Esophagus squamous epithelium (tissue), 5 donors: ENCODE measurements around the gene GP9. TPM values are rescaled to one million over a fixed set of nuclear protein-coding genes. Genes with fewer than 3 reads are reported as not detected.

Experiments used
- DNase-seq: peaks from one replicate; lab custom pipeline; 2025; lab: John Stamatoyannopoulos, UW
- H3K27ac ChIP-seq, 4 donors: fragments of 200-600 bp; sonication (generic); one replicate each; pipeline ENCODE4 v1.5.1; 2016 to 2019; ENCODE audit warnings: mild to moderate bottlenecking in 1 of 4
- H3K27me3 ChIP-seq, 4 donors: fragments of 200-600 bp; sonication (generic); 1 replicate in 3 of 4; 2 replicates in 1 of 4; pipeline versions ENCODE4 v1.5.1 to v1.6.0; 2017 to 2021; ENCODE audit warnings: antibody characterized with exemption in 1 of 4
- H3K36me3 ChIP-seq, 3 donors: fragments of 200-600 bp; sonication (generic); one replicate each; pipeline ENCODE4 v1.5.1; 2016 to 2019
- H3K4me1 ChIP-seq, 3 donors: fragments of 200-600 bp; sonication (generic); one replicate each; pipeline ENCODE4 v1.5.1; 2017 to 2019
- H3K4me3 ChIP-seq, 4 donors: fragments of 200-600 bp; sonication (generic); 1 replicate in 3 of 4; 2 replicates in 1 of 4; pipeline ENCODE4 v1.5.1; 2016 to 2019; ENCODE audit warnings: mild to moderate bottlenecking in 2 of 4, moderate library complexity in 1 of 4
- H3K9me3 ChIP-seq, 3 donors: fragments of 200-600 bp; sonication (generic); one replicate each; pipeline ENCODE4 v1.5.1; 2016 to 2019
- CTCF ChIP-seq, 6 experiments: fragments of 450-650 bp in 4 of 6; fragments of 200-600 bp in 2 of 6; sonication (generic) in 2 of 6; IDR thresholded peaks; one replicate each; pipeline ENCODE4 v1.5.1; 2016 to 2019; ENCODE audit warnings: antibody characterized with exemption in 6 of 6, mild to moderate bottlenecking in 4 of 6, moderate library complexity in 4 of 6
- POLR2A ChIP-seq, 4 donors: fragments of 450-650 bp; IDR thresholded peaks; one replicate each; pipeline ENCODE4 v1.6.1; 2017; ENCODE audit warnings: antibody characterized with exemption in 4 of 4, mild to moderate bottlenecking in 4 of 4, moderate library complexity in 3 of 4
- WGBS, 2 donors: methylation state at CpG; one replicate each; pipeline ENCODE4 v1.1.5; 2018; 5-methylcytosine and 5-hydroxymethylcytosine counted together
- intact Hi-C: fragments of 100-400 bp; cut with DNase I; formaldehyde crosslinking; loops from one replicate; pipeline ENCODE4 v1.15.0; 2022
- total RNA-seq, 4 donors: library from RNA; depleted of rRNA; stranded (reverse); fragments of >200 nt; gene quantifications; one replicate each; pipeline ENCODE4 v1.1.0, GENCODE V29; 2016
- donor health status: DM: yes; HTN: yes; CAD: no.

GP9 gene
- total RNA-seq, 4 donors from 2014 or later, result not detected

- 58 to 61% methylated on average over 7 to 8 of the region's 8 CpGs for WGBS, 2 donors
- TF ChIP-seq CTCF (IDR thresholded peaks at IDR 0.05) (no peak), POLR2A (IDR thresholded peaks at IDR 0.05) (no peak)
- Histone ChIP-seq H3K27ac (peak overlapping the region in 3 of 4 donors; percentile 65 to 72 (median 71)), H3K36me3 (no peaks in the 10 kb centered on the region), H3K4me3 (no peak overlapping the region), H3K4me1 (peaks cover 9 to 61% (median 22%) of the 10 kb centered on the region in 3 donors), H3K9me3 (no peaks in the 10 kb centered on the region), H3K27me3 (no peaks in the 10 kb centered on the region)
- intact Hi-C loops, result no loop called here
- no peak for DNase-seq
Observed at GRCh38 chr3:129025691-129026435, 34.7 kb upstream of the GP9 start.

- Histone ChIP-seq H3K36me3 (no peaks in the 10 kb centered on the region), H3K9me3 (no peaks in the 10 kb centered on the region), H3K27me3 (no peaks in the 10 kb centered on the region), H3K27ac (peak overlapping the region; percentile 30 to 72 (median 68)), H3K4me1 (peaks cover 9 to 53% (median 20%) of the 10 kb centered on the region in 3 donors), H3K4me3 (peak overlapping the region; percentile 28 to 72 (median 48))
- intact Hi-C loops, result no loop called here
- TF ChIP-seq CTCF (IDR thresholded peaks at IDR 0.05) (peak; percentile 55 to 79 (median 74)), POLR2A (IDR thresholded peaks at IDR 0.05) (peak in 3 of 4 donors; percentile 26 to 47 (median 46))
- peak; percentile 67 for DNase-seq
- WGBS, 2 donors, result 18 to 26% methylated on average over 6 to 14 of the region's 54 CpGs
Observed at GRCh38 chr3:129026728-129027543, 33.6 kb upstream of the GP9 start.

- TF ChIP-seq POLR2A (IDR thresholded peaks at IDR 0.05) (no peak), CTCF (IDR thresholded peaks at IDR 0.05) (no peak)
- no peak for DNase-seq
- H3K4me1 ChIP-seq, result peaks cover 9 to 47% (median 18%) of the 10 kb centered on the region in 3 donors
- peaks cover 0 to under 1% (median 0%) of the 10 kb centered on the region in 3 donors for H3K36me3 ChIP-seq
- no peaks in the 10 kb centered on the region for H3K27me3 ChIP-seq
- peak overlapping the region; percentile 28 to 72 (median 48) for H3K4me3 ChIP-seq
- peak overlapping the region; percentile 30 to 72 (median 66) for H3K27ac ChIP-seq
- intact Hi-C loops, result no loop called here
- no peaks in the 10 kb centered on the region for H3K9me3 ChIP-seq
- 80 to 100% methylated on average over 8 to 10 of the region's 15 CpGs for WGBS, 2 donors
Observed at GRCh38 chr3:129027544-129027880, 33.1 kb upstream of the GP9 start.

- 86 to 88% methylated on average over 11 to 13 of the region's 13 CpGs for WGBS, 2 donors
- Histone ChIP-seq H3K27me3 (no peaks in the 10 kb centered on the region), H3K9me3 (no peaks in the 10 kb centered on the region), H3K36me3 (peaks cover 0 to 13% (median 0%) of the 10 kb centered on the region in 3 donors), H3K27ac (no peak overlapping the region), H3K4me3 (no peak overlapping the region), H3K4me1 (peaks cover 9 to 33% (median 18%) of the 10 kb centered on the region in 3 donors)
- DNase-seq, result no peak
- TF ChIP-seq POLR2A (IDR thresholded peaks at IDR 0.05) (no peak), CTCF (IDR thresholded peaks at IDR 0.05) (no peak)
- intact Hi-C loops, result no loop called here
Observed at GRCh38 chr3:129028866-129029265, 31.7 kb upstream of the GP9 start.

GRCh38 chr3:129030611-129031010 lies 30.0 kb upstream of the GP9 start:
- WGBS, 2 donors, result 92 to 100% methylated on average over 2 to 3 of the region's 4 CpGs
- TF ChIP-seq CTCF (IDR thresholded peaks at IDR 0.05) (no peak), POLR2A (IDR thresholded peaks at IDR 0.05) (no peak)

More at GRCh38 chr3:129030611-129031010, 30.0 kb upstream of the GP9 start:
- Histone ChIP-seq H3K36me3 (peaks cover 0 to 13% (median 0%) of the 10 kb centered on the region in 3 donors), H3K9me3 (no peaks in the 10 kb centered on the region), H3K27me3 (no peaks in the 10 kb centered on the region), H3K4me3 (no peak overlapping the region), H3K27ac (no peak overlapping the region), H3K4me1 (peaks cover 9 to 21% (median 14%) of the 10 kb centered on the region in 3 donors)
- intact Hi-C loops, result no loop called here
- no peak for DNase-seq
